ENCODE measurements around the gene MBOAT2. TPM values are rescaled to one million over a fixed set of nuclear protein-coding genes. Genes with fewer than 3 reads are reported as not detected.

Gene MBOAT2
- total and polyA plus RNA-seq, 12 donors = 0.24 to 9.6 (median 2.3) TPM

DNA sequence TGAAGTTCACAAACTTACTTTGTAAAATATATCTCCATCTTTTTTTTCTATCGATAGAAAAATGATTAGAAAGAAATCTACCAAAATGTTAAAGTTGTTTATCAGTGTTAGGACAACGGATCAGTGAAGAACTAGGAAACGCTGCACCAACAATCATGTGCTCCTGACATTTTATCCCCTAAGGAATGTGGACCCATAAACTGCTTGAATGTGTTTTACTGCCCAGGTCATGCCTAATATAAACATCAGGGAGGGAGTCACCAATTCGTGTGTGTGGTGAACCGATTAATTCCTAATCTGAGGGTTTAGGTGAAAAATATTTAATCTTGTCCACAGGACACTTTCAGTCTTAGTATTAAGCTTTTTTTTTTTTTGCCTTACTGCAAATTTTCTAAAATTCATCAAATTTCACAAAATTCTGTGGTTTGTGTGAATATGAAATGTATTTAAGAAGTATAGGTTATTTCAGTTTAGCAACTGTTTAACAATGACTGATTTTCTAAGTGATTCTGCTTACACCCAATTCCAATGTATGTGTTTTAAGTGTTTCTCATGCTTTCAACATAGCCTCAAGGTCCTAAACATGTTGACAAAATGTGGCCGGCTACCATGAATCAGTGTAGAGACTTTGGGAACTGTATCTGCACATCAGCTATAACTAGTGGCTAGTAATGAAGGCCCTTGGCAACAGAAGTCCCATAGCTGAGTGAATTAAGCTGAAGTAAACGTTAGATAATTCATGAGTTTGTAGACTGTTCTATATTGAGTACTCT lies 155.0 kb downstream of the MBOAT2 start:
- DNase-seq = no peak

DNA sequence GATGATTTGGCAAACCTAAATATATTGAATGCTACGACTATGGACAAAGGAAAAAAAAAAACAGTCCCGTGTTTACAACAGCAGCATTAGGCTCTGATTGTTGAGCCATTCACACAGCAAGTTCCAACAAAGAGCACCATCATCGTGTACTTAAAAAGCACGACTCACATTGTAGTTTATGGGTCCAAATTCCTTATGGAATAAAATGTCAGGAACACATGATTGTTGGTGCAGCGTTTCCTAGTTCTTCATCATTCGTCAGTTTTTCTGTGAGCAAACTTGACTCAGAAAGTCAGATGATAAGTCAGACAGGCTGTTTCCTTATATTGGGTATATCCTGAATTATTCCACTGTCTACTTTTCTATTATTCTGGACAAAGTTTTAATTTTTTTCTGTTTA lies 156.1 kb downstream of the MBOAT2 start:
- DNase-seq = no peak
- Histone ChIP-seq H3K9me3 (replicated peaks in 1 of 3) (no peaks in the 10 kb centered on the region), H3K4me3 (no peak overlapping the region), H3K36me3 (replicated peaks in 1 of 2) (no peaks in the 10 kb centered on the region), H3K27ac (no peak overlapping the region), H3K4me1 (replicated peaks in 1 of 2) (no peaks in the 10 kb centered on the region), H3K27me3 (no peaks in the 10 kb centered on the region)
- intact Hi-C loops (cut with DNase I) = no loop called here
- TF ChIP-seq POLR2A (IDR thresholded peaks at IDR 0.05) = no peak
- no peak for TF ChIP-seq CTCF (IDR thresholded peaks at IDR 0.05)
- 79 to 90% (median 87%) methylated on average over 6 of the region's 6 CpGs for WGBS, 4 donors

More for the DNA sequence above, 155.0 kb downstream of the MBOAT2 start:
- no peaks in the 10 kb centered on the region for H3K27me3 ChIP-seq
- intact Hi-C loops (cut with DNase I) = no loop called here
- H3K36me3 ChIP-seq (replicated peaks in 1 of 2) = no peaks in the 10 kb centered on the region
- no peaks in the 10 kb centered on the region for H3K4me1 ChIP-seq (replicated peaks in 1 of 2)
- no peak for TF ChIP-seq POLR2A (IDR thresholded peaks at IDR 0.05)
- no peak for TF ChIP-seq CTCF (IDR thresholded peaks at IDR 0.05)
- H3K9me3 ChIP-seq (replicated peaks in 1 of 3) = no peaks in the 10 kb centered on the region
- no peak overlapping the region for H3K4me3 ChIP-seq
- no peak overlapping the region for H3K27ac ChIP-seq
- WGBS, 4 donors = 78 to 81% (median 79%) methylated on average over 7 of the region's 7 CpGs

GRCh38 chr2:8841932-8842331 lies 161.6 kb downstream of the MBOAT2 start:
- Histone ChIP-seq H3K27ac (no peak overlapping the region), H3K9me3 (replicated peaks in 1 of 3) (no peaks in the 10 kb centered on the region), H3K4me1 (replicated peaks in 1 of 2) (peaks cover 0 to 4% of the 10 kb centered on the region in 2 donors), H3K4me3 (no peak overlapping the region), H3K27me3 (no peaks in the 10 kb centered on the region), H3K36me3 (replicated peaks in 1 of 2) (no peaks in the 10 kb centered on the region)
- no peak for DNase-seq
- 75 to 81% (median 79%) methylated on average over 4 of the region's 4 CpGs for WGBS, 4 donors
- TF ChIP-seq CTCF (IDR thresholded peaks at IDR 0.05) (no peak), POLR2A (IDR thresholded peaks at IDR 0.05) (no peak)
- intact Hi-C loops (cut with DNase I) = no loop called here

- Histone ChIP-seq H3K4me3 (no peak overlapping the region), H3K27me3 (no peaks in the 10 kb centered on the region), H3K4me1 (replicated peaks in 1 of 2) (peaks cover 7 to 15% of the 10 kb centered on the region in 2 donors), H3K27ac (no peak overlapping the region), H3K9me3 (replicated peaks in 1 of 3) (no peaks in the 10 kb centered on the region), H3K36me3 (replicated peaks in 1 of 2) (no peaks in the 10 kb centered on the region)
- intact Hi-C loops (cut with DNase I) = no loop called here
- 75 to 86% (median 78%) methylated on average over 11 to 12 of the region's 12 CpGs for WGBS, 4 donors
- TF ChIP-seq POLR2A (IDR thresholded peaks at IDR 0.05) = no peak
- no peak for TF ChIP-seq CTCF (IDR thresholded peaks at IDR 0.05)
- no peak for DNase-seq
Observed at GRCh38 chr2:8840475-8841091, 162.9 kb downstream of the MBOAT2 start.

Data from adrenal gland (tissue), 12 donors.